A549 (cell line): Measurements from ENCODE around the gene IQSEC2. TPM values are rescaled to one million over a fixed set of nuclear protein-coding genes. Genes with fewer than 3 reads are reported as not detected.

Experiments used
- ATAC-seq, 2 experiments: fragments of 200-7000 bp in 1 of 2; fragments of >200 bp in 1 of 2; cut with Nextera tagmentation in 1 of 2; cut with Tn5 transposase in 1 of 2; 3 replicates each; pipeline versions ENCODE4 v1.8.0 to v1.9.1; 2018 to 2020; ENCODE audit warnings: mild to moderate bottlenecking in 1 of 2, moderate library complexity in 1 of 2
- CTCF ChIA-PET: fragments of 300-600 bp; sonication (Branson Sonifier 250); formaldehyde crosslinking; extraction: SDS; loops from one replicate; lab custom pipeline; 2021; ENCODE audit warnings: antibody characterized with exemption, inconsistent platforms; lab: Yijun Ruan, JAX
- POLR2A ChIA-PET: fragments of 350-600 bp; formaldehyde crosslinking; extraction: SDS; loops from one replicate; lab custom pipeline; 2021; ENCODE audit warnings: antibody characterized with exemption, inconsistent platforms; lab: Yijun Ruan, JAX
- DNase-seq, 2 experiments: peaks; one replicate each; pipeline versions ENCODE4 v3.0.0 to v3.0.0-alpha.2; 2011 to 2016; ENCODE audit warnings: low read depth in 1 of 2, low spot score in 1 of 2
- FAIRE-seq: peaks from 2 replicates; lab custom pipeline; 2011; peaks lifted over from hg19 to GRCh38; lab: Jason Lieb, UNC
- H3K27ac ChIP-seq, 2 experiments: fragments of >200 bp; sonication (Bioruptor Twin); formaldehyde crosslinking; 3 replicates each; pipeline ENCODE4 v1.5.1; 2016 to 2017
- H3K4me1 ChIP-seq: fragments of >200 bp; sonication (Bioruptor Twin); formaldehyde crosslinking; 3 replicates; pipeline ENCODE4 v1.6.1; 2016
- H3K4me2 ChIP-seq: fragments of >200 bp; sonication (Bioruptor Twin); formaldehyde crosslinking; 3 replicates; pipeline ENCODE4 v1.6.1; 2016
- H3K4me3 ChIP-seq: fragments of >200 bp; sonication (Bioruptor Twin); formaldehyde crosslinking; 3 replicates; pipeline ENCODE4 v1.5.1; 2016
- H3K9me3 ChIP-seq: fragments of >200 bp; sonication (Bioruptor Twin); formaldehyde crosslinking; 3 replicates; pipeline ENCODE4 v1.6.1; 2016
- ATOH8 ChIP-seq: fragments of 250-450 bp; sonication (Bioruptor Pico); IDR thresholded peaks from 2 replicates; pipeline ENCODE4 v1.5.0; 2020; ENCODE audit warnings: low read depth, mild to moderate bottlenecking, moderate library complexity
- CEBPB ChIP-seq, 2 experiments: fragments of >200 bp in 1 of 2; sonication (Bioruptor Twin) in 1 of 2; formaldehyde crosslinking in 1 of 2; IDR thresholded peaks; 2 replicates each; pipeline ENCODE4 v1.6.1; 2012 to 2016
- CHD2 ChIP-seq: fragments of 150-350 bp; IDR thresholded peaks from 2 replicates; pipeline ENCODE4 v1.6.1; 2014; ENCODE audit warnings: low read length; ENCODE audit not compliant: partially characterized antibody
- E2F6 ChIP-seq: IDR thresholded peaks from 2 replicates; pipeline ENCODE4 v1.6.1; 2012; ENCODE audit warnings: low read depth, borderline replicate concordance
- EHMT2 ChIP-seq: fragments of 200-600 bp; sonication (generic); IDR thresholded peaks from 2 replicates; pipeline ENCODE4 v1.6.1; 2016; ENCODE audit warnings: antibody characterized with exemption, low read depth, mild to moderate bottlenecking, moderate library complexity
- FOXS1 ChIP-seq: fragments of 250-450 bp; sonication (Bioruptor Pico); IDR thresholded peaks from 2 replicates; pipeline ENCODE4 v1.5.0; 2020; ENCODE audit warnings: mild to moderate bottlenecking, moderate library complexity
- HEYL ChIP-seq: fragments of 250-450 bp; sonication (Bioruptor Pico); IDR thresholded peaks from 2 replicates; pipeline ENCODE4 v1.8.0; 2021; ENCODE audit warnings: mild to moderate bottlenecking, moderate library complexity
- MAFK ChIP-seq: fragments of 450-650 bp; IDR thresholded peaks from 2 replicates; pipeline ENCODE4 v1.6.1; 2014; ENCODE audit not compliant: partially characterized antibody
- NFE2L2 ChIP-seq: fragments of 150-350 bp; conservative IDR thresholded peaks from 2 replicates; pipeline ENCODE4 v1.6.1; 2014; ENCODE audit warnings: low read length
- NR3C1 ChIP-seq: fragments of >200 bp; sonication (Bioruptor Twin); formaldehyde crosslinking; IDR thresholded peaks from 3 replicates; pipeline ENCODE4 v1.6.1; 2017
- PBX3 ChIP-seq: IDR thresholded peaks from 2 replicates; pipeline ENCODE4 v1.6.1; 2012
- POLR2A ChIP-seq: IDR thresholded peaks from 2 replicates; pipeline ENCODE4 v1.6.1; 2012; ENCODE audit warnings: mild to moderate bottlenecking, low read length
- RAD21 ChIP-seq, 2 experiments: fragments of >200 bp in 1 of 2; sonication (Bioruptor Twin) in 1 of 2; formaldehyde crosslinking in 1 of 2; IDR thresholded peaks in 1 of 2; conservative IDR thresholded peaks in 1 of 2; 2 replicates in 1 of 2; 3 replicates in 1 of 2; pipeline ENCODE4 v1.6.1; 2012 to 2018; ENCODE audit warnings: inconsistent platforms in 1 of 2
- REST ChIP-seq: fragments of 200-600 bp; sonication (generic); IDR thresholded peaks from 2 replicates; pipeline ENCODE4 v1.6.1; 2016; ENCODE audit warnings: antibody characterized with exemption, mild to moderate bottlenecking, moderate library complexity
- RFX5 ChIP-seq: fragments of 450-650 bp; IDR thresholded peaks from 2 replicates; pipeline ENCODE4 v1.7.1; 2014; ENCODE audit warnings: antibody characterized with exemption, mild to moderate bottlenecking, moderate library complexity
- TFCP2L1 ChIP-seq: fragments of 250-450 bp; sonication (Bioruptor Pico); IDR thresholded peaks from 2 replicates; pipeline ENCODE4 v1.5.0; 2021; ENCODE audit warnings: mild to moderate bottlenecking
- TP53 ChIP-seq: fragments of 250-450 bp; sonication (Bioruptor Pico); IDR thresholded peaks from 2 replicates; pipeline ENCODE4 v1.5.0; 2021; ENCODE audit warnings: mild to moderate bottlenecking, moderate library complexity
- USF2 ChIP-seq: fragments of 450-650 bp; IDR thresholded peaks from 2 replicates; pipeline ENCODE4 v1.6.1; 2014; ENCODE audit warnings: antibody characterized with exemption
- ZSCAN20 ChIP-seq: fragments of 250-450 bp; sonication (Bioruptor Pico); IDR thresholded peaks from 2 replicates; pipeline ENCODE4 v1.8.0; 2022; ENCODE audit warnings: mild to moderate bottlenecking, moderate library complexity
- WGBS: methylation state at CpG from one replicate; pipeline ENCODE4 v1.1.6; 2017; ENCODE audit errors: missing lambda C conversion rate; 5-methylcytosine and 5-hydroxymethylcytosine counted together
- polyA plus RNA-seq, 4 experiments: library from polyadenylated mRNA; depleted of rRNA in 3 of 4; stranded (reverse); fragments of >200 nt; fragmentation: RNase III in 1 of 4; extraction: RNeasy Plus Mini Kit Qiagen cat#74134 plus additional on column Dnase treatment in 1 of 4; gene quantifications; 2 replicates in 3 of 4; 3 replicates in 1 of 4; pipeline ENCODE4 v1.2.3, GENCODE V29; 2011 to 2017

IQSEC2 gene
- polyA plus RNA-seq, 2 of the 4 experiments (the other 2 are of a cell fraction): 28.3 to 37.6 TPM

- no peak for TF ChIP-seq FOXS1 (CRISPR knock-in tag)
- peak; percentile 87 for TF ChIP-seq POLR2A
- no peak for TF ChIP-seq HEYL (CRISPR knock-in tag)
- no peak for TF ChIP-seq NR3C1
These were observed 56.3 kb downstream of the IQSEC2 start, which contains the start of gene KDM5C (continued) for GRCh38 chrX:53224860-53225797.

GRCh38 chrX:53223955-53224859 is 57.2 kb downstream of the IQSEC2 start:
- H3K4me2 ChIP-seq: peak overlapping the region; percentile 86
- peak; percentile 9 to 35; a peak in 3 of 6 replicates for ATAC-seq
- H3K27ac ChIP-seq: peak overlapping the region; percentile 99
- 1% methylated on average over 5 of the region's 40 CpGs for WGBS
- ChIA-PET POLR2A (interaction anchor here (1.0 kb wide), 1 partner anchor 9 kb away, joined by 3 read pairs; no protein-coding TSS in a partner anchor), CTCF (interaction anchor here (0.7 to 1.7 kb wide), 2 partner anchors 34 to 155 kb away, joined by 3 to 4 read pairs; no protein-coding TSS in a partner anchor)
- DNase-seq: peak; percentile 13 to 35
- no peak for FAIRE-seq
- peaks cover 21% of the 10 kb centered on the region; the same call in 2 of the 3 replicates for H3K4me1 ChIP-seq
- TF ChIP-seq PBX3 (no peak), ATOH8 (CRISPR knock-in tag) (no peak), CEBPB (IDR thresholded peaks at IDR 0.05) (no peak), CHD2 (no peak), MAFK (no peak), E2F6 (no peak), ZSCAN20 (CRISPR knock-in tag) (no peak), HEYL (CRISPR knock-in tag) (no peak), NFE2L2 (no peak), TFCP2L1 (CRISPR knock-in tag) (no peak), REST (no peak), EHMT2 (no peak), NR3C1 (no peak), USF2 (no peak), RFX5 (no peak), TP53 (CRISPR knock-in tag) (no peak), RAD21 (conservative IDR thresholded peaks at IDR 0.05 in 1 of 2, IDR thresholded peaks at IDR 0.05 in 1 of 2) (no peak)
- H3K9me3 ChIP-seq: no peaks in the 10 kb centered on the region
- H3K4me3 ChIP-seq: peak overlapping the region; percentile 98
